HL-60/S4 (cell line): ENCODE measurements around the gene FGR.
"Not testable (repeated sequence)": the region's sequence is repeated elsewhere in the genome, so short reads cannot be mapped to it uniquely, and the experiment has no call there.

Experiments used
- in situ Hi-C: fragments of 300-500 bp; cut with MboI; formaldehyde crosslinking; loops from 2 replicates; pipeline ENCODE4 v1.14.3; 2022; ENCODE audit warnings: low sequenced_read_pairs

Gene FGR

DNA sequence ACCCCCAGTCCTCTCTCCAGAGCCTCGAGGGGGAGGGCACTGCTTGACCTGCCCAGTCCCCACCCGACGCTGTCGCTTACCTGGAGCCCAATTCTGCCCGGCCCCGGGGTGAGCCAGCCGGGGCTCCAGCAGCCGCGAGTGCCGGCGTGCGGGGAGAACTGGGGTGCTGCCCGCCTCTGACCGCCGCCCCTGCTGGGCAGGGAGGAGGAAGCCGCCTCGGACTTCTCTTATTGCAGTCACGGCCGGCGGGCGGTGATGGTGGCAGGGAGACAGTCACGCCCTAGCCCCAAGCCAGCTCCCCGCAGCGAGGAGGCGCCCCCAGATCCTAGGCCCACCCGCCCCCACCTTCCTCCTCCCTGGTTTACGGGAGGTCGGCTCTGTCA lies at the start of gene FGR:
Gene FGR, minus strand, starts transcription at position 201 of the 383 bp plus-strand sequence. CDS start 11,269 bp downstream, outside the sequence.
- in situ Hi-C loops: no loop called here

DNA sequence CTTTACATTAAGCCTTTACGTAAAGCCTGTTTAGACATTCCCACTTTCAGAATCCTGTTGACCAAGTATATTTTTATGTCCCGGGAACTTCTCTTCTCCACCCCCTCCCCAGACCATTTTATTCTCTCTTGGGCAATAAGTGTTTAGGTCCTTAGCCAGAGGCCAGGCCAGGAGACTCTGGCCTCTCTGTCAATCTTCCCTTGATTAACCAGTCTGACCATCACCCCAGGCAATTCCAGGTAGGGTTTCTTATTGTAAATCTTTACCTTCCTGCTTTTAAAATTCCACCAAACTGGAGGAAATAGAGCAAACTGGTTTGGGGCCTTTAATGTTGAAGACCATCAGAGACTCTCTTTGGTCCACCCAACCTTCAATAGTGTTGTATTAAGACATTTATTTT lies 49.2 kb upstream of the FGR start:
- in situ Hi-C loops: no loop called here

DNA sequence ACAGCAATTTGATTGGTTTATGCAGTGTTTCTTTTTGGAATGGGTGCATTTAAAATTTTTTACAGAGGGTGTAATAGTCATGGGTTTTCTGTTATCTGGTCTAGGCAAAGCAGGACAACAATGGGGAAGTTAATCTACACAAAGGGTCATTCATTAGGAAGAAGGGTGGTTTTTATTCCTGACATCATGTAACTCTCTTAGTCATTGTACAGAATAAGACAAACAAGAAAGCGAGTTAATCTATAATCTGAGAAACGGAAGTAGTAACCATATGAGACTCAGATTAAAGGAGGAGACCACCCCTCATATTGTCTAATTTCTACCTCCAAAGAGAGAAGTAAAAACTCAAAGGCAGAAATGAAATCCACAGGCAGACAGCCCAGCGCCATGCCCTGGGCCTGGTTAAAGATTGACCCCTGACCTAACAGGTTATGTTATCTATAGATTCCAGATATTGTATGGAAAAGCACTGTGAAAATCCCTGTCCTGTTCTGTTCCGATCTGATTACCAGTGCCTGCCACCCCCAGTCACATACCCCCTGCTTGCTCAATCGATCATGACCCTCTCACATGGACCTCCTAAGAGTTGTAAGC lies 47.5 kb upstream of the FGR start:
- in situ Hi-C loops: no loop called here

DNA sequence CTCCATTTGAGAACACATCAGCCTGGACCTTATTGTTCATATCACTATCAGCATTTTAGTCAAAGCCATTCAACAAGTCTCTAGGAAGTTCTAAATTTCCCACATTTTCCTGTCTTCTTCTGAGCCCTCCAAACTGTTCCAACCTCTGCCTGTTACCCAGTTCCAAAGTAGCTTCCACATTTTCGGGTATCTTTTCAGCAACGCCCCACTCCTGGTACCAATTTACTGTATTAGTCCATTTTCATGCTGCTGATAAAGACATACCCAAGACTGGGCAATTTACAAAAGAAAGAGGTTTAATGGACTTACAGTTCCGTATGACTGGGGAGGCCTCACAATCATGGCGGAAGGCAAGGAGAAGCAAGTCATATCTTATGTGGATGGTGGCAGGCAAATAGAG lies 46.6 kb upstream of the FGR start:
- in situ Hi-C loops: not testable (repeated sequence)

DNA sequence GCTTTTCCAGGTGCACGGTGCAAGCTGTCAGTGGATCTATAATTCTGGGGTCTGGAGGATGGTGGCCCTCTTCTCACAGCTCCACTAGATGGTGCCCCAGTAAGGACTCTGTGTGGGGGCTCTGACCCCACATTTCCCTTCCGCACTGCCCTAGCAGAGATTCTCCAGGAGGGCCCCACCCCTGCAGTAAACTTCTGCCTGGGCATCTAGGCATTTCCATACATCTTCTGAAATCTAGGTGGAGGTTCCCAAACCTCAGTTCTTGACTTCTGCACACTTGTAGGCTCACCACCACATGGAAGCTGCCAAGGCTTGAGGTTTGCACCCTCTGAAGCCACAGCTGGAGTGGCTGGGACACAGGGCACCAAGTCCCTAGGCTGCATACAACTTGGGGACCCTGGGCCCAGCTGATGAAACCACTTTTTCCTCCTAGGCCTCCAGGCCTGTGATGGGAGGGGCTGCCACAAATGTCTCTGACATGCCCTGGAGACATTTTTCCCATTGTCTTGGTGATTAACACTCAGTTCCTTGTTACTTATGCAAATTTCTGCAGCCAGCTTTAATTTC lies 45.3 kb upstream of the FGR start:
- in situ Hi-C loops: not testable (repeated sequence)

DNA sequence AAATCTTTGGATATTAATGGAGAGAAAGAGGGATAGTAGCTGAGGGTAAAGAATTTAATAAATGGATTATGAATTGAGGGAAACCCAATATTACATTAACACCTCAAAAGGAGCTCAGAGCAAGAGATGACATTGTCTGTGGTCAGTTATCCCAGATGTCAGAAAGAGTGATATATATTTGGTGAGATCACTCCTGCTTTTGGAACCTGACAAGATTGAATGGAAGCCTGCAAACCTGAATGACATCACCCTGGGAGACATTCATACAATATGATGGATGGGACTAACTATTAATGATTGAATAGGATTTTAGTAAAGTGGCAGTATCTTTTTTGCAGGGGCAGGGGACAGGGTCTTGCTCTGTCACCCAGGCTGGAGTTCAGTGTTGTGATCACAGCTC lies 43.8 kb upstream of the FGR start:
- in situ Hi-C loops: no loop called here

DNA sequence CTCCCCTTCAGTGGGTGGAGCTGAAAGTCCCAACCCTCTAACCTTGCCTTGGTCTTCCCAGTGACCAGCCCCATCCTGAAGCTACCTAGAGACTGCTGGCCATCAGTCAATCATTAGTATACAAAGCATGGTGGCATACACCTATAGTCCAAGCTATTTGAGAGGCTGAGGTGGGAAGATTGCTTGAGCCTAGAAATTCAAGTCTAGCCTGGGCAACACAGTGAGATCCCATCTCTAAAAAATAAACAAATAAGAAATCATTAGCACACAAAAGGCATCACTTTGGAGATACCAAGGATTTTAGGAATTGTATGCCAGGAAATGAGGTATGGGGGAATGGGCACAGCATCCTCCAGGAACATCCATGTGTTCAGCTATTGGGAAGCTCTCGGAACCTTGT lies 41.4 kb upstream of the FGR start:
- in situ Hi-C loops: no loop called here

DNA sequence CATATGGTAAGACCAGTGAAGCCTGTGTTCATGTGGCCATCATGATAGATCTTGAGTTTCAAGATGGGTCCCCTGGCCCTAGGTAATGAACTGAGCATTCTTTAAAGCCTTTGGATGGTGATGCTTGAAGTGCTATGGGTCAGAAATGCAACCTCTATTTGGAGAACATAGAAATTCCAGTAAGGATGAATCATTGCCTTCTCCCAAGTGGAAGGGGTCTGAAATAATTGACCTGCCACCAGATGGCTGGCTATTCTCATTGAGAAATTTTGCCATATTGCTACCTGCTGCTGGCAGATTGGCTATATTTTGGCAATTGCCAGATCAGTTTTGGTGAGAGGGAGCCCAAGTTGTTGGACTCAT lies 37.7 kb upstream of the FGR start:
- in situ Hi-C loops: no loop called here

DNA sequence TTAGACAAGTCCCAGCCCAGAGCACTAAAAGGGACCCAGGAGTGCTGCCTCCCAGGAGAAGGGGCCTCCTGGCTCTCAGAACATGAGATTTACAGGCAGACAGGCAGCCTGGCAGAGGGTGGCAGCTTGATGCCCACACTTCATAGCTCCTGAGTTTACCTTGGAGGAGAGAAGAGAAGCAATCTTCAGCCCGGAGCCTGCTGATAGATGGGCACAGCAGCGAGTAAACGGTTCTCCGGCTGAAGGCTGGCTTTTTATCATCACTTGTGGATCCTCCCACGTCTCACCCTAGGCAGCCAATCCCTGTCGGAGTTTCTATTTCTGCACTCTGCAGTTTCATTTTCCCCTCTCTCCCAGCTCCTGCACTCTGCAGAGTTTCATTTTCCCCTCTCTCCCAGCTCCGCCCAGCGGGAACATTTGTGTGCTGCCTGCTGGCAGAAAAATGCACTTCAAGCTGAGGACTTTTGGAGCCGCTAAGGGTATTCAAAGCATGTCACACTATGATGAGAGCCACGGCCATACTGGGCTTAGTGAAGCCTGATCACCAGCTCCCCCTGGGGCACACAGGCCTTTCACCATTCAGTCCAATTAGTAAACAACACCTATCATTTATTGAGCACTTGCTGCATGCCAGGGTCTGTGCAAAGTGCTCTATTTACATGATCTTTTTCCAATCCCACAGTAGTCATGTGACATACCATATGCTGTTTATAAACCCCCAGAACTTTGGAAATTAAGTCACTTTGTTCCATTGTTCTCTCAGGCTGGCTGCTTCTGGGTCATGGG lies 37.2 kb upstream of the FGR start, which contains the start of gene IFI6:
Gene IFI6, minus strand, starts transcription at position 229 of the 786 bp plus-strand sequence. CDS start 2,878 bp downstream, outside the sequence.
- in situ Hi-C loops: no loop called here

DNA sequence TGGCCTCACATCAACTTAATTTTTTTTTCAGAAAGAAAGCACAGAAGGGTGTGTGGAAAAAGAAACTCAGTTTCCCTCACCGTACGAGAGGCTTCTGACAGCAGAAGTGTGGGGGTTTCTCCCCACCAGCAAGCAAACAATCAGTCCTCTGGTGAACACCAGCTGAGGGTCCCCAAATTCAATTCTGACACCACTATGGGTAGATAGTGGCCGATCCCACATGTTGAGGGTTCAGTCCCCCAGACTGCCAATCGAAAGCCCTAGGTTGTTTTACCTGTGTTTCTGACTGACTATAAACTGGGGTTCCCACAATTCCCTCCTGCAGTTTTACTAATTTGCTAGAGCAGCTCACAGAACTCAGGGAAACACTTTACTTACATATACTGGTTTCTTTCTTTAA lies 34.9 kb upstream of the FGR start:
- in situ Hi-C loops: loop anchor here (10.0 kb wide), 1 partner anchor 275 kb away; the partner anchor contains the start of gene GPR3

DNA sequence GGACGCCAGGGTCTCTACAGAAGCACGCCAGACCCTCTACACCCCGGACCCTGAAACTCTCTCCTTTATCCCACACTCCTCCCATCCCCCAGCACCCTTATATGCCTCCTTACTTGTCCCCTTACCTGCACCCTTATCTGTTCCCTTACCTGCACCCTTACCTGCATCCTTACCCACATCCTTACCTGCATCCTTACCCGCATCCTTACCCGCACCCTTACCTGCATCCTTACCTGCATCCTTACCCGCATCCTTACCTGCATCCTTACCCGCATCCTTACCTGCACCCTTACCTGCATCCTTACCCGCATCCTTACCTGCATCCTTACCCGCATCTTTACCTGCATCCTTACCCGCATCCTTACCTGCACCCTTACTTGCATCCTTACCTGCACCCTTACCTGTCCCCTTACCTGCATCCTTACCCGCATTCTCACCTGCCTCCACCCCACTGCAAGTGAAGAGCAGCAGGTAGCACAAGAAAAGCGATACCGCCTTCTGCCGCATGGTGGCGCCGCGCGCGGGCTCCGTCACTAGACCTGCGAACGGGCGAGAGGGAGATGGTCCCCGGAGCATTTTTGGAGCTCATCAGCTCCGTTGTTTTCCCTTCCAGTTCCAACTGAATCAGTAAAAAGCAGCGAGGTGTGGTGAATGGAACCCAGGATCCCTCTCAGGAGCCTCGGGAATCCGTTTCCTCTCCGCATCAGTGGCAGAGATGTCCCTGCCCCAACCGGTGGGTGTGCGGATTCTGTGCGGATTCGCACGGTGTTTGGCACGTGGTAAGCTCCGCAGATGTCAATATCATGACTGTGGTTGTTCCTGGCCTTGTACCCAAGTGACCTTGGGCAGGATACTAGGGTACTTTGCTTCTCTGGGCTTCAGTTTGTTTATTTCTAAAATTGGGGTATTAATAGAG lies 34.1 kb upstream of the FGR start:
- in situ Hi-C loops: loop anchor here (10.0 kb wide), 1 partner anchor 274 kb away; the partner anchor contains the start of gene GPR3

DNA sequence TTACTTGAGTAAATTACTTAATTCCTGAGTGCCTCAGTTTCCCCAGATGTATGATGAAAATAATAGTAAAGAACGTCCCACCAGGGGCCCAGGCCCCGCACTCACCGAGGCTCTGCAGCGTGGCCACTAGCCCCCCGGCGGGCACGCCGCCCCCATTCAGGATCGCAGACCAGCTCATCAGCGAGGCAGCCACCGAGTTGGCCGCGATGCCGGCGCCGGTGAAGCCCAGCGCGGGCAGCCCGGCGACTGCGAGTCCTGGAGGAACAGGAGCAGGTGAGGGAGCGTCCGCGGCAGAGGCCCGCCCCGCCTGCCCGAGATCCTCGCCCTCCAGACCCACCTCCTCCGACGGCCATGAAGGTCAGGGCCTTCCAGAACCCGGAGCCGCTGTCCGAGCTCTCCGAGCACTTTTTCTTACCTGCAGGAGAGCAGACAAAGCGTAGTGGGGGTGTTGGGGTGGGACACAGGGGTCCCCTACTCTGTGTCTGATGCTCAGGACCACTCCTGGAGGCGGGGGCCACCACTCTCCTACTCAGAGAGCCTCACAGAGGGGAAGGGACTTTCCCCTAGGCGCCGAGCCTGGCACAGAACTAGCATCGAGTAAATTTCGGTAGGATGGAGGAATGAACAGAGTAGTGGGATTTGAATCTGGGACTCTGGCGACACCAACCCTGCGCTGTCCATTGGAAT lies 33.3 kb upstream of the FGR start:
- in situ Hi-C loops: loop anchor here (10.0 kb wide), 1 partner anchor 273 kb away; the partner anchor contains the start of gene GPR3

DNA sequence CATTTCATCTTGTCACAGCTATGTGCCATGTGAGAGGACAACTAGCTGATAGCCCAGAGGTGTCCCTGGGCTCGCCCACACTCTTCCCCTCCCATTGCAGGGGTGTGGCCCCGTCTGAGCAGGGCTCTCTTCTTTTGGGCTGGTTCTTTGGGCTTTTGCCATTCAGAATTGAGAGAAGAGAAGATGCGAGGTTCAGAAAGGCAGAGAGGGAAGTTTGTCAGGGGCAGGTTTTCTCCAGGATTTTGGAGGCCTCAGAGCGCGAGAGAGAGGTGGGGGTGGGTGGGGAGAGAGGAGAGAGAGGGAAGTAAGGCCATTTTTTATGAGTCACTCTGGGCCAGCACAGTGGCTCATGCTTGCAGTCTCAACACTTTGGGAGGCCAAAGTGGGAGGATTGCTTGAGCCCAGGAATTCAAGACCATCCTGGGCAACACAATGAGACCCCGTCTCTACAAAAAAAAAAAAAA lies 31.8 kb upstream of the FGR start:
- in situ Hi-C loops: loop anchor here (10.0 kb wide), 1 partner anchor 272 kb away; the partner anchor contains the start of gene GPR3

DNA sequence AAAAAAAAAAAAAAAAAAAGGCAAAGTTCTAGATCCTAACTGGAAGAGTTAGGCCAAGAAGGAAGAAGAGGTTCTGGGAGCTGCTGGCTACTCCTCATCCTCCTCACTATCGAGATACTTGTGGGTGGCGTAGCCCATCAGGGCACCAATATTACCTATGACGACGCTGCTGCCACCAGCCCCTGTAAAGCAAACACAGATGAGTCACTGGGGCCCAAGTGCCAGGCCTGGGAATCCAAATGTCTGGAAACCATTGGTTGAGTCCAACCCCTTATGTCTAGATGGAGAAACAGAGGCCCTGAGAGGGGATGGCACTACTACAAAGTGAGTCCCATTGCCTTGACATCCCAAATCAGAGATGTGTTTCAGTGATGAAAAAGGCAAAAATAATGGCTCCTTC lies 31.3 kb upstream of the FGR start:
- in situ Hi-C loops: loop anchor here (10.0 kb wide), 1 partner anchor 271 kb away; the partner anchor contains the start of gene GPR3

DNA sequence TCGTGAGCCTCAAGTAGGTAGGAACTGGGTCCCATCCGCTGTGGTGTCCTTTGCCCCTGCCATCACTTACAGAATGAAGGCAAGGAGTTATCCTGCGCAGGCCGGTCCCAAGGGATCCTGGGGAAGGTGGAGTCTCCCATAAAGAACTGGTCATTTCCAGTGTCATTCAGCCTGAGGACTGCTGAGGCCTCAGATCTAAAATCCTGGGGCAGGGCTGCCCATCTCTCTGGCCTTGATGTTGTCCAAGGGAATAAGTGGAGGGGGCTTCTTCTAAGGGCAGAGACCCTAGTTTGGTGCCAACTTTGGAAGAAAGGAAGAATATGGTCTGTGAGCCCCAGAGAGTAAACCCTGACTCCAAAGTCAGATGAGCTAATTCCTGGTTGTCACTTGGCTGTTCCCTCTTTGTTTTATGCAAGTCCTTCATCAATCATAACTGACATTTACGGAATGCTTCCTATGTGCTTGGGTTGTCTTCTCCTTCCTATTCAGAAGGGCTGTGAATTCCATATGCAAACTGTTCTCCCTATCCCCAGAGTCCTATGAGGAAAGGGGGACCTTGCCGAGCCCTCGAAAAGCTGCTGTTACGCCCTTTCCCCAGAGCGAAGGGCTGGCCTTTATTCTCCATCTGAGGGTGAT lies 30.1 kb upstream of the FGR start:
- in situ Hi-C loops: loop anchor here (10.0 kb wide), 1 partner anchor 270 kb away; the partner anchor contains the start of gene GPR3

DNA sequence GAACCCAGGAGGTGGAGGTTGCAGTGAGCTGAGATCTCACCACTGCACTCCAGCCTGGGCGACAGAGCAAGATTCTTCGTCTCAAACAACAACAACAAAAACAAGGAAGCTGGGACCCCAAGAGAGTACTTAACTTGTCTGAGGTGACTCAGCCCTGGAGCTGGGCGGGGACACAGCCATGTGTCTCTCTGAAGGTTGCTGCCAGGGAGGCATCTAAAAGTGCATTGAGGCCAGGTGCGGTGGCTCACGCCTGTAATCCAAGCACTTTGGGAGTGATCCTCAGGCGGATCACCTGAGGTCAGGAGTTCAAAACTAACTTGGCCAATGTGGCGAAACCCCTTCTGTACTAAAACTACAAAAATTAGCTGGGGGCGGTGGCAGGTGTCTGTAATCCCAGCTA lies 29.3 kb upstream of the FGR start:
- in situ Hi-C loops: loop anchor here (5.0 to 10.0 kb wide), 2 partner anchors 47 to 269 kb away; partner anchors contain the start of gene GPR3

DNA sequence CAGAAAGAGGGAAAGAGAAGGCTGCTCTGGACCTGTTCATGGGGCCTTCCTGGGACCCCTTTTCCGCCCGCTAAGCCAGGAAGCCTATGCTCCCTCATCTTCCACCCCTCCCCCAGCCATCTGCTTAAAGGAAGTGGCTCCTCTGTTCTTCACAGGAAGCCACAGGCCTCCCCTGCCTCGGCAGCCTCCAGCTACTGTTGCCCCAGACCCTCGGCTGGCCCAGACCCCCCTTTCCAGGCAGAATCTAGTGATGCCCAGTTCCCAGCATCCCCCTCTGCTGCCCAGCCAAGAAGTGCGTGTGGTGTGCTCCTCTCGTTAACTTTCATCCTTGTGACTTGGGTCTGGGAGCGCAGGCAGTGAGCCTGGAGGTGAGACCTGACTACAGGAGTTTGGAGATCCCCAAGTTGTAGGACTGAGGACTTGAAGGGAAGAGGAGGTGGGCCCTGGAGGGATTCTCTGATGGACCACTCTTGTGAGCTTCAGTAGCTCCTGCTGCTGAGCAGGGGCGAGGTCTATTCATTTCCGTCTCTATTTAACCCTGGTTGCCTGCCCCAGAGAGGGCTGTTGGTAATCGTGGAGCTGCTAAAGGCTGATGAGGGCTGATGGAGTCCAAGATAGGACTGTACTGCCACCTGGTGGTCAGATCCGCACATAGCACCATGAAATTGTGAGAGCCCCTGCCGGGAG lies 27.9 kb upstream of the FGR start:
- in situ Hi-C loops: loop anchor here (5.0 to 10.0 kb wide), 2 partner anchors 46 to 268 kb away; partner anchors contain the start of gene GPR3

DNA sequence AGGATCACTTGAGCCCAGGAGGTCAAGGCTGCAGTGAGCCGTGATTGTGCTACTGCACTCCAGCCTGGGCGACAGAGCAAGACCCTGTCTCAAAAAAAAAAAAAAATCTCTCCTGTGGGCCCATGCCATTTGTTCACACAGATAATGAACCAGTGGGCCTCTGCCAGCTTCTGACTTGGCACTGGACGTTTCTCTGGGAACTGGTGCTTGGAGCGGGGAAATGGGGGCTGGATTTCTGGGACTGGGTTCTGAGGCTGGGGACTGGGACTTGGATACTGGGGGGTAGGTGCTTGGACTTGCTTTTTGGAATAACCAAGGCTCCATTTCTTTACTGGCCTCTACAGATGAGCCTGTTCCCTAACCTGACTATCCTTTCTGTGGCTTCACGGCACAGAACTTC lies 27.3 kb upstream of the FGR start:
- in situ Hi-C loops: loop anchor here (5.0 to 10.0 kb wide), 2 partner anchors 45 to 267 kb away; partner anchors contain the start of gene GPR3
